Stimulated activated CD8-positive, alpha-beta memory T cell treated with anti-CD3 and anti-CD28 coated beads, Interleukin-4, amount 100 ng/mL, for 48 hours (primary cell): ENCODE data around the gene AMN1.
A peak's percentile ranks its signal among the peaks of the same experiment; 100 is the strongest.
"Not testable (repeated sequence)": the region's sequence is repeated elsewhere in the genome, so short reads cannot be mapped to it uniquely, and the experiment has no call there.

ENCODE experiments used
- DNase-seq: peaks from one replicate; pipeline ENCODE4 v3.0.0-alpha.2; 2020

AMN1 gene

GRCh38 chr12:31728917-31729640 lies at the start of gene AMN1:
TSS of gene AMN1 (minus strand) at chr12:31729021. CDS start at chr12:31729008, 13 bp downstream.
- DNase-seq, result peak; percentile 100

GRCh38 chr12:31773867-31774266 lies 45.0 kb upstream of the AMN1 start:
- no peak for DNase-seq

- no peak for DNase-seq
Observed at GRCh38 chr12:31773223-31773750, 44.5 kb upstream of the AMN1 start.

- DNase-seq, result no peak
Observed at GRCh38 chr12:31772685-31773222, 43.9 kb upstream of the AMN1 start.

GRCh38 chr12:31772186-31772585 lies 43.4 kb upstream of the AMN1 start:
- DNase-seq, result no peak

GRCh38 chr12:31768046-31768445 lies 39.2 kb upstream of the AMN1 start:
- no peak for DNase-seq

- DNase-seq, result no peak
Observed at GRCh38 chr12:31765931-31766330, 37.1 kb upstream of the AMN1 start.

GRCh38 chr12:31759632-31760459 lies 31.0 kb upstream of the AMN1 start:
- no peak for DNase-seq

- DNase-seq, result not testable (repeated sequence)
Observed at GRCh38 chr12:31758297-31758696, 29.5 kb upstream of the AMN1 start.

- DNase-seq, result no peak
Observed at GRCh38 chr12:31756977-31757420, 28.2 kb upstream of the AMN1 start.

- DNase-seq, result no peak
Observed at GRCh38 chr12:31752450-31752849, 23.6 kb upstream of the AMN1 start.

GRCh38 chr12:31751085-31751484 lies 22.3 kb upstream of the AMN1 start:
- no peak for DNase-seq

- DNase-seq, result no peak
Observed at GRCh38 chr12:31750747-31751039, 21.9 kb upstream of the AMN1 start.

- DNase-seq, result peak; percentile 72
Observed at GRCh38 chr12:31749024-31749704, 20.3 kb upstream of the AMN1 start.

- DNase-seq, result no peak
Observed at GRCh38 chr12:31745242-31745641, 16.4 kb upstream of the AMN1 start.

GRCh38 chr12:31744363-31744762 lies 15.5 kb upstream of the AMN1 start:
- DNase-seq, result not testable (repeated sequence)

GRCh38 chr12:31742891-31743290 lies 14.1 kb upstream of the AMN1 start:
- DNase-seq, result no peak

- DNase-seq, result no peak
Observed at GRCh38 chr12:31740628-31741027, 11.8 kb upstream of the AMN1 start.

- DNase-seq, result no peak
Observed at GRCh38 chr12:31737763-31738162, 8.9 kb upstream of the AMN1 start.

- no peak for DNase-seq
Observed at GRCh38 chr12:31737345-31737744, 8.5 kb upstream of the AMN1 start.

- peak; percentile 66 for DNase-seq
Observed at GRCh38 chr12:31736472-31736871, 7.7 kb upstream of the AMN1 start.

GRCh38 chr12:31733549-31734432 lies 5.0 kb upstream of the AMN1 start:
- peak; percentile 50 for DNase-seq
